ENCODE data around the gene EIF2B5. TPM values are rescaled to one million over a fixed set of nuclear protein-coding genes. Genes with fewer than 3 reads are reported as not detected.

EIF2B5 gene
- total RNA-seq, 2 experiments from 2014 or later, result 46.4 to 60.6 TPM

DNA sequence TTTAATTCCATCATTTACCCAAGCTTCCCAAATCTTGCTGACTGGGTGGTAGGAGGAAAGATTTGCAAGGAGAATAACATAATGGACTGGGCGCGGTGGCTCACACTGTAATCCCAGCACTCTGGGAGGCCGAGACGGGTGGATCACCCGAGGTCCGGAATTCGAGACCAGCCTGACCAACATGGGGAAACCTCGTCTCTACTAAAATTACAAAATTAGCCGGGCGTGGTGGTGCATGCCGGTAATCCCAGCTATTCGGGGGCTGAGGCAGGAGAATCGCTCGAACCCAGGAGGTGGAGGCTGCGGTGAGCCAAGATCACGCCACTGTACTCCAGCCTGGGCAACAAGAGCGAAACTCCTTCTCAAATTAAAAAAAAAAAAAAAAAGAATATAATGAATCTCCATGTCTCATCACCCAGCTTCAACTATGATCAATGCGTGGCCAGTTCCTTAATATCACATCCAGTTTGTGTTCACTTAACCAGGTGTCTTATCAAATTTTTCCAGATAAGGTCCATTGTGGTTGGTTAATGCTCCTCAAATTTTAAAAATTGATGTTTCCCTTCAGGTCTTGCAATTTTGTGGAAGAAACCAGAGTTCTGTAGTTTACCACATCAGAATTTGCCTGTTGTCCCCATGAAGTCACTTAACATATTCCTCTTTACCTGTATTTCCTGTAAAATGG, 49.5 kb downstream of the EIF2B5 start:
- no peaks in the 10 kb centered on the region for H3K27me3 Mint-ChIP-seq
- H3K9me3 Mint-ChIP-seq (ENCODE audit: low read depth), result no peaks in the 10 kb centered on the region
- POLR2A ChIA-PET, result no interaction called here
- no peak for DNase-seq
- H3K36me3 Mint-ChIP-seq (ENCODE audit: low read depth), result peaks cover 58% of the 10 kb centered on the region
- peaks cover 29% of the 10 kb centered on the region for H3K4me1 Mint-ChIP-seq
- intact Hi-C loops (cut with DNase I, micrococcal nuclease), result loop anchor here in 1 of 2 experiments (1.0 to 10.0 kb wide), 5 partner anchors 10 to 1403 kb away; partner anchors contain the start of genes AP2M1, DVL3, PSMD2 and SENP2
- peak overlapping the region; percentile 91 for H3K27ac Mint-ChIP-seq
- no peak for ATAC-seq
- peak overlapping the region; percentile 99 for H3K4me3 Mint-ChIP-seq
- CTCF ChIA-PET, result interaction anchor here (0.7 to 2.0 kb wide), 6 partner anchors 43 to 70 kb away, joined by 3 to 7 read pairs (median 3); partner anchors contain the start of gene EEF1AKMT4

DNA sequence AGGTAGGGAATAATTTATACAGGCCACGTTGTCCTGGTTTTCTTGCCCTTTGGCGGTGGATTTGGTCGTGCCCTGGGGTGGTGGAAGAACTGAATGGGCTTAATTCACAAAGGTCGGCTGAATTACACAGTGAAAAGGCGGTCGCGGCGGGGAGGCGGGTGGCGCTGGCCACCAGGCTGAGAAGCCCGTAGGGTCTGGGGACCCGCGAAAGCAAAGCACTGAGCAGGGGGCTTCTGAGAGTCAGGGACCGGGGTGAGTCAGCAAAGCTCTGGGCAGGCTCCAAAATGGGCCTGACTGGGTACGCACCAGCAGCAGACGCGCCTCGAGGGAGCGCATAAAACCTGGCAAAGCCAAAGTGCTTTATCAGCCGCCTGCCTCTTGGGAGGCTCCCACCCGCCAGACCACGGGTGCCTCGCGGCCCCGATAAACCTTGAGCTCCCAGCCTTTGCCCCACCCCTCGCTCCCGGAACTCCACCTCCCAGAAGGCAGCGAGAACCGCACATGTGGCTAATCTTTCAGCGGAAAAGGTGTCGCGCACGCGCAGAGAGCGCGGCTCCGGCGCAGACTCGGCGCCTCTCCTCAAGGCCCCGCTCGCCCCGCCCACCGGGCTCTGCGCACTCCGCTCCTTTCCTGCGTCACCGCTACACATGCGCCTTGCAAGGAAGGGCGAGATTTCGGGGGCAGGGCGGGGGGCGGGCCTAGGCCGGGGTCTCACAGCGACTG, 50.5 kb downstream of the EIF2B5 start:
- peak overlapping the region; percentile 99 for H3K4me3 Mint-ChIP-seq
- DNase-seq (peak; percentile 100), ATAC-seq (peak; percentile 95)
- ChIA-PET CTCF (interaction anchor here (0.7 to 1.6 kb wide), 3 partner anchors 40 to 76 kb away, joined by 3 to 7 read pairs (median 4); partner anchors contain the start of gene EEF1AKMT4), POLR2A (interaction anchor here (0.6 kb wide), 3 partner anchors 11 to 39 kb away, joined by 3 to 5 read pairs (median 3); no protein-coding TSS in a partner anchor)
- intact Hi-C loops (cut with DNase I, micrococcal nuclease), result loop anchor here (1.0 to 10.0 kb wide), 13 partner anchors 11 to 1402 kb away; partner anchors contain the start of genes AP2M1 (in 2 of the 2), DVL3 (in 2 of the 2), EEF1AKMT4 (in 2 of the 2) and EIF2B5 (in 2 of the 2)
- H3K27ac Mint-ChIP-seq, result peak overlapping the region; percentile 93
- peaks cover 32% of the 10 kb centered on the region for H3K4me1 Mint-ChIP-seq
- H3K9me3 Mint-ChIP-seq (ENCODE audit: low read depth), result no peaks in the 10 kb centered on the region
- H3K36me3 Mint-ChIP-seq (ENCODE audit: low read depth), result peaks cover 56% of the 10 kb centered on the region
- H3K27me3 Mint-ChIP-seq, result no peaks in the 10 kb centered on the region

DNA sequence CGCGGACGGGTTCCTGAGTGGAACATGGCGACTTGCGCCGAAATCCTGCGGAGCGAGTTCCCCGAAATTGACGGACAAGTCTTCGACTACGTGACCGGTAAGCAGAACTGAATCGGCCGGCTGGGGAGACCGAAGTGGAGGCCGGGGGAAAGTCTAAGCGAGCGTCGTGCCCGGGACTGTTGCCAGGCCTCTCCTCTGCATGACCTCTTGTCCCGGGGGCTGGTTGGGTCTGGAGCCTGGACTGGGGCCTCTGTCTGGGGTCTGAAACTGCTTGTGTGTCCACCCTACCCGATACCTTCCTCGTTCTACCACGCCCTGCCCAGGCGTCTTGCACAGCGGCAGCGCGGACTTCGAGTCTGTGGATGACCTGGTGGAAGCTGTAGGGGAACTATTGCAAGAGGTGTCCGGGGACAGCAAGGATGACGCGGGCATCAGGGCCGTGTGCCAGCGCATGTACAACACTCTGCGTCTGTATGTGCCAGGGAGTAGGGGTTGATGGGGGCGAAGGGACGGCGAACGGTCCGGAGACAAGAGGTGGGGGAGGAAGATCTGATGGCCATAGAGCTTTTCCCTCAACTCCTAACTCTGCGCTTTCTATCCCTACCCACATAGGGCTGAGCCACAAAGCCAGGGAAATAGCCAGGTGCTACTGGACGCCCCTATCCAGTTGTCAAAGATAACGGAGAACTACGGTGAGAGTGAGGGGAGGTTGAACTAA, 51.2 kb downstream of the EIF2B5 start, which contains the start of gene ABCF3:
TSS of gene ABCF3 (plus strand) at position 16 of the 718 bp plus-strand sequence. CDS start at position 25, 9 bp downstream.
- Mint-ChIP-seq H3K9me3 (ENCODE audit: low read depth) (no peaks in the 10 kb centered on the region), H3K27ac (peak within 1 kb of the TSS; percentile 93), H3K27me3 (no peaks in the 10 kb centered on the region), H3K4me3 (peak within 1 kb of the TSS; percentile 99), H3K36me3 (ENCODE audit: low read depth) (peaks cover 55% of the 10 kb centered on the region), H3K4me1 (peaks cover 32% of the 10 kb centered on the region)
- ChIA-PET CTCF (interaction anchor here (0.6 to 1.6 kb wide), 6 partner anchors 40 to 717 kb away, joined by 3 to 7 read pairs (median 4); partner anchors contain the start of gene EEF1AKMT4), POLR2A (interaction anchor here (0.5 to 0.7 kb wide), 4 partner anchors 9 to 112 kb away, joined by 3 to 5 read pairs (median 4); no protein-coding TSS in a partner anchor)
- peak; percentile 47 for DNase-seq
- peak; percentile 25 for ATAC-seq
- intact Hi-C loops (cut with DNase I, micrococcal nuclease), result loop anchor here (1.0 to 10.0 kb wide), 13 partner anchors 12 to 1401 kb away; partner anchors contain the start of genes EEF1AKMT4 (in 2 of the 2), EIF2B5 (in 2 of the 2), AP2M1 (in 1 of the 2) and DVL3 (in 1 of the 2)

DNA sequence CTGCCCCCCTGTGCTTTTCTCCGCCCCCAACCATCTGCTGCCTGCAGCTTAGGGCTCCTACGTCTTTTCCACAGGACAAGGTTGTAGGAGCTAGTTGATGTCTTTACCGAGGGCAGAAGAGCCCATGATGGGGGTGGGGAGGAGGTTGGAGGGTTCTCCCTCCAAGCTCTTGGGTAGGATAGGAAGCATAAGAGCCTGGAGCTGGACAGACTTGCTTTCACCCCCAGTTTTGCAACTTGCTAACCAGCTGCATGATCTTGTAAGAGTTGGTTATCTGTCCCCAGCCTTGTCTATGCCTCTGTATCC, 51.7 kb downstream of the EIF2B5 start:
- Mint-ChIP-seq H3K36me3 (ENCODE audit: low read depth) (peaks cover 54% of the 10 kb centered on the region), H3K4me3 (peak overlapping the region; percentile 99), H3K27ac (peak overlapping the region; percentile 93), H3K4me1 (peaks cover 32% of the 10 kb centered on the region), H3K9me3 (ENCODE audit: low read depth) (no peaks in the 10 kb centered on the region), H3K27me3 (no peaks in the 10 kb centered on the region)
- no peak for DNase-seq
- intact Hi-C loops (cut with DNase I, micrococcal nuclease), result loop anchor here (1.0 to 10.0 kb wide), 14 partner anchors 13 to 1400 kb away; partner anchors contain the start of genes EEF1AKMT4 (in 2 of the 2), EIF2B5 (in 2 of the 2), AP2M1 (in 1 of the 2) and DVL3 (in 1 of the 2)
- CTCF ChIA-PET, result interaction anchor here (0.7 to 1.4 kb wide), 3 partner anchors 40 to 114 kb away, joined by 3 to 6 read pairs (median 4); no protein-coding TSS in a partner anchor
- POLR2A ChIA-PET, result interaction anchor here (0.7 kb wide), 1 partner anchor 9 kb away, joined by 4 read pairs; no protein-coding TSS in a partner anchor
- ATAC-seq, result no peak

DNA sequence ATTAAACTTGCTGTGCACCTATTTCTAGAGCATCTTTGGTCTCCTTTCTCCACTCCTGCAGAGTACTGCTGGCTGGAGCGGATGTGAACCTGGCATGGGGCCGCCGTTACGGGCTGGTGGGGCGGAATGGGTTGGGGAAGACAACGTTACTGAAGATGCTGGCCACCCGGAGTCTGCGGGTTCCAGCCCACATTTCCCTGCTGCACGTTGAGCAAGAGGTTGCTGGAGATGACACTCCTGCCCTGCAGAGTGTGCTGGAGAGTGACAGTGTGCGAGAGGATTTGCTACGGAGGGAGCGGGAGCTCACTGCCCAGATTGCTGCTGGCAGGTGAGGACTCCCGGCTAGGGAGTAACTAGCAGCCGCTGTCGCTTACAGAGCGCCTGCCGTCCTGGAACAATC, 52.9 kb downstream of the EIF2B5 start:
- H3K4me1 Mint-ChIP-seq, result peaks cover 32% of the 10 kb centered on the region
- CTCF ChIA-PET, result no interaction called here
- no peak for DNase-seq
- intact Hi-C loops (cut with DNase I, micrococcal nuclease), result loop anchor here in 1 of 2 experiments (5.0 to 10.0 kb wide), 2 partner anchors 493 to 1399 kb away; partner anchors contain the start of genes SENP2 and YEATS2
- ATAC-seq, result no peak
- H3K27me3 Mint-ChIP-seq, result no peaks in the 10 kb centered on the region
- H3K36me3 Mint-ChIP-seq (ENCODE audit: low read depth), result peaks cover 54% of the 10 kb centered on the region
- POLR2A ChIA-PET, result interaction anchor here (0.6 kb wide), 1 partner anchor 49 kb away, joined by 3 read pairs; no protein-coding TSS in a partner anchor
- H3K27ac Mint-ChIP-seq, result peak overlapping the region; percentile 11
- H3K4me3 Mint-ChIP-seq, result no peak overlapping the region
- H3K9me3 Mint-ChIP-seq (ENCODE audit: low read depth), result no peaks in the 10 kb centered on the region

DNA sequence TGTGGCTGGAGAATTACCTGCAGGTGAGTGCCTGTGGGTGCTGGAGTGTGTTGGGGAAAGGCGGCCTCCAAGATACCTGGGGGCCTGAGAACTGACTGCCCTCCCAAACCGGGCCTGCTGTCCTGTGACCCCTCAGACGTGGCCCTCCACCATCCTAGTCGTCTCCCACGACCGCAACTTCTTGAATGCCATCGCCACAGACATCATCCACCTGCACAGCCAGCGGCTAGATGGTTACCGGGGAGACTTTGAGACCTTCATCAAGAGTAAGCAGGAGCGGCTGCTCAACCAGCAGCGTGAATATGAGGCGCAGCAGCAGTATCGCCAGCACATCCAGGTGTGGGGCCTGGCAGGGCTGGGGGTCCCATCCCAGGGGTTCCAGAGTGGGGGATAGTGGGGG, 54.3 kb downstream of the EIF2B5 start:
- intact Hi-C loops (cut with DNase I, micrococcal nuclease), result loop anchor here in 1 of 2 experiments (5.0 to 10.0 kb wide), 2 partner anchors 495 to 1398 kb away; partner anchors contain the start of genes SENP2 and YEATS2
- ATAC-seq (no peak), DNase-seq (no peak)
- CTCF ChIA-PET, result no interaction called here
- Mint-ChIP-seq H3K4me3 (no peak overlapping the region), H3K27ac (no peak overlapping the region), H3K9me3 (ENCODE audit: low read depth) (no peaks in the 10 kb centered on the region), H3K27me3 (no peaks in the 10 kb centered on the region), H3K4me1 (peaks cover 32% of the 10 kb centered on the region), H3K36me3 (ENCODE audit: low read depth) (peaks cover 48% of the 10 kb centered on the region)
- POLR2A ChIA-PET, result no interaction called here

DNA sequence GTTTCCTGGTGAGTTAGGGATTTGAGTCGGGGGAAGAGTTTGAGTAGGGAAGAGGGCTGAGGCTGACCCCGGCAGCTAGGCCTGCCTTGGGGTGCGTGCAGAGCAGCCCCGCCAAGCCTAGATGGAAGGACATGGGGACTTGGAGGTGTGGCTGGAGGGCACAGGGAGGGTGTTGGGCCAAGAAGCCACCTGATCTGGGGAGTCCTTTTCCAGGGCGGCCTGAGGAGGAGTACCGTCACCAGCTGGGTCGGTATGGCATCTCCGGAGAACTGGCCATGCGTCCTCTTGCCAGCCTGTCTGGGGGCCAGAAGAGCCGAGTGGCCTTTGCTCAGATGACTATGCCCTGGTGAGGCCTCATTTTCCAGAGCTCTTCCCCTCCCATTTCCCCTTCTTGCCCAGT, 57.7 kb downstream of the EIF2B5 start:
- Mint-ChIP-seq H3K27ac (no peak overlapping the region), H3K9me3 (ENCODE audit: low read depth) (no peaks in the 10 kb centered on the region), H3K4me3 (no peak overlapping the region), H3K36me3 (ENCODE audit: low read depth) (peaks cover 33% of the 10 kb centered on the region), H3K27me3 (no peaks in the 10 kb centered on the region), H3K4me1 (peaks cover 14% of the 10 kb centered on the region)
- ChIA-PET POLR2A (no interaction called here), CTCF (no interaction called here)
- ATAC-seq (no peak), DNase-seq (no peak)
- intact Hi-C loops (cut with DNase I, micrococcal nuclease), result no loop called here

DNA sequence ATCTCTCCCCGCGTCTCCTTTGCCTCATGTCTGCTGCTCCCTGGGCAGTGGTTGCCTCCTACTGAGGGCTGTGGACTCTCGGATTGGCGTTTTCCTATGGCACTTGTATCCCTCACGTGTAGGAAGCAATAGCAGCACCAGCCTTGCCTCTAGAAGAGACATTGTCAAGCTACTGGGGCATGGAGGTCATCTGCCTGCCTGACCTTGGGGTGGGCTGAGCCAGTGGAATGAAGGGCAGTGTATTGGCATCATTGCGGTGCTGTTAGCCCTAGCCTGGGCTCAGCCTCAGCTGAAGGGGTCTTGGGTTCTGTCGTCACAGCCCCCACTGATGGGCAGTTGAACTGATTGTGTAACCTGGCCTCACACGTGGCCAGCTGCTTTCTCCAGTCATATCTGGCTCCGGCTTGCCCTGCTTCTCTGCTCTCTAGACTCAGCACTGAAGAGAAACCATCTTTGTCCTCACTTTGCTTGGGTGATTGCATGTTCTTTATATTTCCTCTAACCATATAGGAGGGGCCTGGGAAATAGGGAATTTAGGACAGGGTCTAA, 58.9 kb downstream of the EIF2B5 start:
- no peaks in the 10 kb centered on the region for H3K9me3 Mint-ChIP-seq (ENCODE audit: low read depth)
- DNase-seq (no peak), ATAC-seq (no peak)
- ChIA-PET CTCF (interaction anchor here (1.3 kb wide), 1 partner anchor 33 kb away, joined by 5 read pairs; no protein-coding TSS in a partner anchor), POLR2A (interaction anchor here (0.6 kb wide), 1 partner anchor 221 kb away, joined by 3 read pairs; no protein-coding TSS in a partner anchor)
- no peak overlapping the region for H3K27ac Mint-ChIP-seq
- intact Hi-C loops (cut with DNase I, micrococcal nuclease), result no loop called here
- H3K36me3 Mint-ChIP-seq (ENCODE audit: low read depth), result peaks cover 28% of the 10 kb centered on the region
- H3K4me3 Mint-ChIP-seq, result no peak overlapping the region
- H3K27me3 Mint-ChIP-seq, result no peaks in the 10 kb centered on the region
- H3K4me1 Mint-ChIP-seq, result peaks cover 5% of the 10 kb centered on the region

Data from activated CD4-positive, alpha-beta T cell treated with anti-CD3 and anti-CD28 coated beads for 36 hours (primary cell).